GM18520 (cell line): ENCODE results near the gene MARK2.

ENCODE experiments used
- ATAC-seq: cut with Tn5 transposase; IDR thresholded peaks from one replicate; pipeline ENCODE4 v1.9.1; 2021; ENCODE audit not compliant: unreplicated experiment

Gene MARK2

GRCh38 chr11:63879598-63880402 lies 40.9 kb downstream of the MARK2 start:
- no peak for ATAC-seq

- ATAC-seq: no peak
These were observed 41.5 kb downstream of the MARK2 start for GRCh38 chr11:63880403-63880790.

GRCh38 chr11:63882555-63883242 lies 43.8 kb downstream of the MARK2 start:
- no peak for ATAC-seq

GRCh38 chr11:63883791-63884190 lies 44.9 kb downstream of the MARK2 start:
- ATAC-seq: no peak

- no peak for ATAC-seq
These were observed 45.5 kb downstream of the MARK2 start for GRCh38 chr11:63884196-63884932.

GRCh38 chr11:63887386-63887999 lies 48.6 kb downstream of the MARK2 start:
- no peak for ATAC-seq

- ATAC-seq: no peak
These were observed 49.5 kb downstream of the MARK2 start for GRCh38 chr11:63888170-63889086.

GRCh38 chr11:63889344-63889743 lies 50.4 kb downstream of the MARK2 start:
- no peak for ATAC-seq

GRCh38 chr11:63890368-63890767 lies 51.5 kb downstream of the MARK2 start:
- no peak for ATAC-seq

- no peak for ATAC-seq
These were observed 53.3 kb downstream of the MARK2 start for GRCh38 chr11:63892228-63892627.

- no peak for ATAC-seq
These were observed 54.4 kb downstream of the MARK2 start for GRCh38 chr11:63893355-63893754.

- ATAC-seq: no peak
These were observed 57.2 kb downstream of the MARK2 start for GRCh38 chr11:63896071-63896470.

- ATAC-seq: no peak
These were observed 58.7 kb downstream of the MARK2 start for GRCh38 chr11:63897459-63898146.

- ATAC-seq: no peak
These were observed 62.8 kb downstream of the MARK2 start for GRCh38 chr11:63901660-63902059.

- no peak for ATAC-seq
These were observed 65.0 kb downstream of the MARK2 start for GRCh38 chr11:63903884-63904283.

- no peak for ATAC-seq
These were observed 65.8 kb downstream of the MARK2 start for GRCh38 chr11:63904743-63905142.

GRCh38 chr11:63905179-63905578 lies 66.3 kb downstream of the MARK2 start:
- no peak for ATAC-seq

GRCh38 chr11:63906087-63906486 lies 67.2 kb downstream of the MARK2 start:
- ATAC-seq: no peak

- ATAC-seq: no peak
These were observed 67.7 kb downstream of the MARK2 start for GRCh38 chr11:63906585-63906984.

GRCh38 chr11:63907063-63907462 lies 68.2 kb downstream of the MARK2 start:
- ATAC-seq: no peak
